Breast epithelium (tissue), 4 donors: ENCODE measurements around the gene LRIF1. TPM values are rescaled to one million over a fixed set of nuclear protein-coding genes. Genes with fewer than 3 reads are reported as not detected.
"Not testable (repeated sequence)": the region's sequence is repeated elsewhere in the genome, so short reads cannot be mapped to it uniquely, and the experiment has no call there.

ENCODE experiments used
- DNase-seq, 2 donors: peaks; one replicate each; pipeline ENCODE4 v3.0.0-alpha.2; 2019; ENCODE audit warnings: low spot score in 2 of 2
- H3K27ac ChIP-seq, 2 donors: fragments of 200-600 bp; sonication (generic) in 1 of 2; one replicate each; pipeline ENCODE4 v1.5.1; 2016 to 2019; ENCODE audit warnings: mild to moderate bottlenecking in 1 of 2
- H3K27me3 ChIP-seq, 2 donors: fragments of 200-600 bp; sonication (generic) in 1 of 2; one replicate each; pipeline versions ENCODE4 v1.5.1 to v1.6.0; 2017 to 2019; ENCODE audit warnings: control low read depth in 1 of 2, mild to moderate bottlenecking in 1 of 2
- H3K36me3 ChIP-seq: fragments of 200-600 bp; one replicate; pipeline ENCODE4 v1.5.1; 2019
- H3K4me1 ChIP-seq, 2 donors: fragments of 200-600 bp; sonication (generic); one replicate each; pipeline ENCODE4 v1.5.1; 2016 to 2019; ENCODE audit warnings: control low read depth in 1 of 2
- H3K4me3 ChIP-seq, 3 donors: fragments of 200-600 bp; sonication (generic); 1 replicate in 2 of 3; 2 replicates in 1 of 3; pipeline ENCODE4 v1.5.1; 2016 to 2019; ENCODE audit warnings: mild to moderate bottlenecking in 3 of 3, moderate library complexity in 2 of 3
- H3K9me3 ChIP-seq, 2 donors: fragments of 200-600 bp; sonication (generic) in 1 of 2; one replicate each; pipeline ENCODE4 v1.5.1; 2016 to 2019; ENCODE audit warnings: control low read depth in 1 of 2
- CTCF ChIP-seq, 3 donors: fragments of 450-650 bp; IDR thresholded peaks; one replicate each; pipeline ENCODE4 v1.5.1; 2016 to 2017; ENCODE audit warnings: antibody characterized with exemption in 3 of 3, mild to moderate bottlenecking in 3 of 3, moderate library complexity in 3 of 3
- POLR2A ChIP-seq: fragments of 450-650 bp; IDR thresholded peaks from one replicate; pipeline ENCODE4 v1.6.1; 2016; ENCODE audit warnings: antibody characterized with exemption, mild to moderate bottlenecking, moderate library complexity
- POLR2AphosphoS5 ChIP-seq, 3 donors: sonication (generic); formaldehyde crosslinking; IDR thresholded peaks; one replicate each; pipeline ENCODE4 v1.6.1; 2017; ENCODE audit warnings: antibody characterized with exemption in 3 of 3
- intact Hi-C: fragments of 100-400 bp; cut with DNase I; formaldehyde crosslinking; loops from one replicate; pipeline ENCODE4 v1.15.1; 2023; ENCODE audit warnings: low total_unique reads
- total RNA-seq, 3 donors: library from RNA; depleted of rRNA; stranded (reverse); fragments of >200 nt; gene quantifications; one replicate each; pipeline ENCODE4 v1.1.0, GENCODE V29; 2016

LRIF1 gene
- total RNA-seq, 3 donors from 2014 or later = 9.5 to 17.0 (median 9.8) TPM

- intact Hi-C loops = no loop called here
- H3K4me3 ChIP-seq = no peak overlapping the region
- H3K36me3 ChIP-seq = peaks cover 10% of the 10 kb centered on the region
These were observed 12.6 kb downstream of the LRIF1 start for GRCh38 chr1:110951161-110951560.

GRCh38 chr1:110948038-110948810 is 15.5 kb downstream of the LRIF1 start:
- peaks cover 10% of the 10 kb centered on the region for H3K36me3 ChIP-seq

More at GRCh38 chr1:110951161-110951560, 12.6 kb downstream of the LRIF1 start:
- H3K4me1 ChIP-seq = no peaks in the 10 kb centered on the region
- H3K9me3 ChIP-seq = peaks cover 0 to 14% of the 10 kb centered on the region in 2 donors
- H3K27ac ChIP-seq = no peak overlapping the region
- DNase-seq = no peak
- no peaks in the 10 kb centered on the region for H3K27me3 ChIP-seq
- no peak for TF ChIP-seq POLR2AphosphoS5 (IDR thresholded peaks at IDR 0.05)
- no peak for TF ChIP-seq CTCF (IDR thresholded peaks at IDR 0.05)
- no peak for TF ChIP-seq POLR2A

GRCh38 chr1:110945626-110946025 is 18.1 kb downstream of the LRIF1 start:
- intact Hi-C loops = no loop called here

More at GRCh38 chr1:110948038-110948810, 15.5 kb downstream of the LRIF1 start:
- peaks cover 0 to 19% of the 10 kb centered on the region in 2 donors for H3K9me3 ChIP-seq
- intact Hi-C loops = no loop called here
- no peaks in the 10 kb centered on the region for H3K27me3 ChIP-seq
- DNase-seq = no peak
- TF ChIP-seq POLR2AphosphoS5 (IDR thresholded peaks at IDR 0.05) (no peak), CTCF (IDR thresholded peaks at IDR 0.05) (no peak), POLR2A (no peak)
- H3K4me3 ChIP-seq = no peak overlapping the region
- H3K4me1 ChIP-seq = no peaks in the 10 kb centered on the region
- H3K27ac ChIP-seq = no peak overlapping the region

GRCh38 chr1:110944806-110945205 is 18.9 kb downstream of the LRIF1 start:
- Histone ChIP-seq H3K36me3 (no peaks in the 10 kb centered on the region), H3K4me3 (no peak overlapping the region), H3K27me3 (no peaks in the 10 kb centered on the region), H3K4me1 (no peaks in the 10 kb centered on the region), H3K27ac (no peak overlapping the region), H3K9me3 (peaks cover 0 to 6% of the 10 kb centered on the region in 2 donors)
- intact Hi-C loops = no loop called here
- DNase-seq = no peak
- TF ChIP-seq POLR2AphosphoS5 (IDR thresholded peaks at IDR 0.05) (no peak), POLR2A (no peak), CTCF (IDR thresholded peaks at IDR 0.05) (no peak)

More at GRCh38 chr1:110945626-110946025, 18.1 kb downstream of the LRIF1 start:
- no peak overlapping the region for H3K4me3 ChIP-seq
- DNase-seq = no peak
- peaks cover 0 to 6% of the 10 kb centered on the region in 2 donors for H3K9me3 ChIP-seq
- no peak for TF ChIP-seq CTCF (IDR thresholded peaks at IDR 0.05)
- TF ChIP-seq POLR2AphosphoS5 (IDR thresholded peaks at IDR 0.05) = no peak
- no peak for TF ChIP-seq POLR2A
- H3K27ac ChIP-seq = no peak overlapping the region
- H3K36me3 ChIP-seq = no peaks in the 10 kb centered on the region
- H3K4me1 ChIP-seq = no peaks in the 10 kb centered on the region
- H3K27me3 ChIP-seq = no peaks in the 10 kb centered on the region

GRCh38 chr1:110936567-110936966 is 27.2 kb downstream of the LRIF1 start:
- no peaks in the 10 kb centered on the region for H3K27me3 ChIP-seq
- no peak for DNase-seq
- H3K4me3 ChIP-seq = no peak overlapping the region
- intact Hi-C loops = no loop called here
- H3K27ac ChIP-seq = no peak overlapping the region
- H3K9me3 ChIP-seq = peaks cover 10 to 38% of the 10 kb centered on the region in 2 donors
- H3K4me1 ChIP-seq = no peaks in the 10 kb centered on the region
- TF ChIP-seq POLR2A (no peak), POLR2AphosphoS5 (IDR thresholded peaks at IDR 0.05) (no peak), CTCF (IDR thresholded peaks at IDR 0.05) (no peak)
- H3K36me3 ChIP-seq = no peaks in the 10 kb centered on the region

- DNase-seq, H3K27ac ChIP-seq, H3K4me1 ChIP-seq, intact Hi-C loops, H3K4me3 ChIP-seq, H3K27me3 ChIP-seq, H3K36me3 ChIP-seq: not testable (repeated sequence)
- H3K9me3 ChIP-seq = peaks cover 10 to 30% of the 10 kb centered on the region in 2 donors
These were observed 32.6 kb downstream of the LRIF1 start for GRCh38 chr1:110931097-110931496.
